Measurements from ENCODE around the gene A1CF.
"Not testable (repeated sequence)": the region's sequence is repeated elsewhere in the genome, so short reads cannot be mapped to it uniquely, and the experiment has no call there.

A1CF gene, protein sequence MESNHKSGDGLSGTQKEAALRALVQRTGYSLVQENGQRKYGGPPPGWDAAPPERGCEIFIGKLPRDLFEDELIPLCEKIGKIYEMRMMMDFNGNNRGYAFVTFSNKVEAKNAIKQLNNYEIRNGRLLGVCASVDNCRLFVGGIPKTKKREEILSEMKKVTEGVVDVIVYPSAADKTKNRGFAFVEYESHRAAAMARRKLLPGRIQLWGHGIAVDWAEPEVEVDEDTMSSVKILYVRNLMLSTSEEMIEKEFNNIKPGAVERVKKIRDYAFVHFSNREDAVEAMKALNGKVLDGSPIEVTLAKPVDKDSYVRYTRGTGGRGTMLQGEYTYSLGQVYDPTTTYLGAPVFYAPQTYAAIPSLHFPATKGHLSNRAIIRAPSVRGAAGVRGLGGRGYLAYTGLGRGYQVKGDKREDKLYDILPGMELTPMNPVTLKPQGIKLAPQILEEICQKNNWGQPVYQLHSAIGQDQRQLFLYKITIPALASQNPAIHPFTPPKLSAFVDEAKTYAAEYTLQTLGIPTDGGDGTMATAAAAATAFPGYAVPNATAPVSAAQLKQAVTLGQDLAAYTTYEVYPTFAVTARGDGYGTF

GRCh38 chr10:50885097-50885859, at the start of gene A1CF:
A1CF (minus strand) TSS chr10:50885627; CDS start chr10:50859940, 25,687 bp downstream.
- DNase-seq (ENCODE audit: low read depth): no peak

DNA sequence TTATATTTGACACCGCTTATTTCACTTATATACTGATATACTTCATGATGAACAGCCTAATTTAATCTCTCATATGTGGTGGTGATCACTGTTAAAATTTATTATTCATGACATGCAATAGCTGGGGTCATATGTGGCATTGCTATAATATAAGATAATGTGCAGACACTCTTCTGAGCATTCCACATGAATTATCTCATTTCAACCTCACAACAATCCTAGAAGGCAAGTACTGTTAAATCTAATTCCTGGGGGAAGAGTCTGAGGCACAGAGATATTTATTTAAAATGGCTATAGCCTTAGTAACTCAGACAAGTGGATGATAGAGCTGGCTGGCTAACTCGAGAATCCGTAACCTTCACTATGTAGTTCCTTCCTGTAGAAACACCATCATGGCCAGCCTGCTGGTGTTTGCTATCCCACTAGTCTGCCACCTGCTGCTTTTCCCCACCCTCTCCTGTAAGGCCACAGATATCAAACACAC, 46.6 kb upstream of the A1CF start:
- no peak for DNase-seq (ENCODE audit: low read depth)

GRCh38 chr10:50929670-50930069, 44.2 kb upstream of the A1CF start:
- no peak for DNase-seq (ENCODE audit: low read depth)

GRCh38 chr10:50928190-50928552, 42.7 kb upstream of the A1CF start:
- no peak for DNase-seq (ENCODE audit: low read depth)

DNA sequence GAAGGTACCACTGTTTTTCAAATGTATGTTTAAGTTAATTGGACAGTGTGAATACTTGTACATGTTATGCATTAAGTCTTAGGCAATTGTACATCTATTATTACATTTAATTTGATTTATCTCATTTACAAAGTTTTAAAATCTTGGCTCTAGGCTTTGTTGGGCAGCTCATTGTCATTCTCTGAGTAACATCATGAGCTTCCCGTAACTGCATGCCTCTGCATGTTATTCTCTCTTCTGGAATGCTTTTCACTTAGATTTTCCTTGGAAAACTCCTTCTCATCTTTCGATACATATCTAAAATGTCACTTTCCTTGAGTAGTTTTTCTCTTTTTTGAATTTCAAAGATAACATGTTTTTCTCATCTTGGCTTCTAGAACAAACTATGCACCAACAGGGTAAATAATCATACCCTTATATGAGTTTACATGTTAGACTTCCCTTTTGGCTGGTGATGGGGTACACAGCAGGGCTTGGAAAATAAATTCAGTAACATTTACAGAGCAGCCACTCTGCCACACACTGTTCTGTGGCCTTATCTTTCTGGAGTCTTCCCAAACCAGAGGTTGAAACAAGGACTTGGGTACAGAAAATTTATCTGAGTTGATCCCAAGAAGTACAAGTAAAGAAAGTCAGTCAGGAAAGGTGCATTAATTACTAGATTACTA, 42.2 kb upstream of the A1CF start:
- DNase-seq (ENCODE audit: low read depth): no peak

GRCh38 chr10:50923471-50923870, 38.0 kb upstream of the A1CF start:
- not testable (repeated sequence) for DNase-seq (ENCODE audit: low read depth)

- no peak for DNase-seq (ENCODE audit: low read depth)
These were observed 33.6 kb upstream of the A1CF start for GRCh38 chr10:50919010-50919409.

DNA sequence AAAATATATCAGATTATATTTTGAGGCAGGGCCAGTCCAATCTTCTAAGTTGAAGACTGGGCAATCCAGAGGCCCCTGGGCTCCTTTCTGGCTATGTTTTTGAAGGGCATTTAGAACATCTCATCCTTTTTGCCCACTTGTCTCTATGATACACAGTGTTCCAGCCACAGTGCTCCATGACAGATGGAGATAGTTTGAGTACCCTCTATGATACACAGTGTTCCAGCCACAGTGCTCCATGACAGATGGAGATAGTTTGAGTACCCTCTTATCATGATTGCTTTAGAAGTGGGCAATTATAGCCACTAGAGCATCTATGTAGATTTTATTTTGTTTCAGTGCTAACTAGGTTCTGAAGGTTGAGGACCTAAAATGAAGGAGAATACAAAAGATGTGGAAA, 33.1 kb upstream of the A1CF start:
- no peak for DNase-seq (ENCODE audit: low read depth)

GRCh38 chr10:50917486-50917885, 32.1 kb upstream of the A1CF start:
- DNase-seq (ENCODE audit: low read depth): peak; percentile 45

GRCh38 chr10:50909334-50910014, 24.0 kb upstream of the A1CF start:
- no peak for DNase-seq (ENCODE audit: low read depth)

- no peak for DNase-seq (ENCODE audit: low read depth)
These were observed 22.9 kb upstream of the A1CF start for GRCh38 chr10:50908366-50908765.

DNA sequence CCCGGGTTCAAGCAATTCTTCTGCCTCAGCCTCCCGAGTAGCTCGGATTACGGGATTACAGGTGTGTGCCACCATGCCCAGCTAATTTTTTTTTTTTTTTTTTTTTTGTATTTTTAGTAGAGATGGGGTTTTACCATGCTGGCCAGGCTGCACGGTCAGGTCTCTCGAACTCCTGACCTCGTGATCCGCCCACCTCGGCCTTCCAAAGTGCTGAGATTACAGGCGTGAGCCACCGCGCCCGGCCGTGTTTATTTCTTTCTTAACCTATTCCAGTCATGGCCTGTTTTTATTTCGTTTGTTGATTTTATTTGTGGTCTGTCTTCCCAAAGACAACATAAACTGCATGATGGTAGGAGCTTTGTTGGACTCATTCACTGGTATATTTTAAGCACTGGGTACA, 20.4 kb upstream of the A1CF start:
- DNase-seq (ENCODE audit: low read depth): not testable (repeated sequence)

DNA sequence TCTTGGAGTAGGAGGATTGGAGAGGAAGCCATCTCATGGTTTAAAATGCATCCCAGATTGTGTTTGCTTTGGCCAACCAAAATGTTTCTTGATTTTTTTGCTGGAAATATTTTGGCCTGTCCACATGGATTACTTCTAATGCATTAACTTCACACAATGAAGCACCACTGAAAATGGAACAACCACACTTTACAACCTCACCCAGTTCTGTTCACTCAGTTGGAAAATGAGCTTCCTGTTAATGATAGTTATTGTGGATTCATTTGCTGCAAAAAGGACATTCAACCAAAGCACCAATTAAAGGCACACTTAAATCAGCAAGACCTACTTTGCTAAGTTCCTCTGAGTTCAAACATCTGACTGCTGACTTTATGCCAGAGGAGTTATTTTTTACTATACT, 11.3 kb upstream of the A1CF start:
- DNase-seq (ENCODE audit: low read depth): no peak

GRCh38 chr10:50894312-50894711, 8.9 kb upstream of the A1CF start:
- no peak for DNase-seq (ENCODE audit: low read depth)

- DNase-seq (ENCODE audit: low read depth): no peak
These were observed 7.0 kb upstream of the A1CF start for GRCh38 chr10:50892467-50892866.

- no peak for DNase-seq (ENCODE audit: low read depth)
These were observed 1.1 kb downstream of the A1CF start for GRCh38 chr10:50884302-50884701.

DNA sequence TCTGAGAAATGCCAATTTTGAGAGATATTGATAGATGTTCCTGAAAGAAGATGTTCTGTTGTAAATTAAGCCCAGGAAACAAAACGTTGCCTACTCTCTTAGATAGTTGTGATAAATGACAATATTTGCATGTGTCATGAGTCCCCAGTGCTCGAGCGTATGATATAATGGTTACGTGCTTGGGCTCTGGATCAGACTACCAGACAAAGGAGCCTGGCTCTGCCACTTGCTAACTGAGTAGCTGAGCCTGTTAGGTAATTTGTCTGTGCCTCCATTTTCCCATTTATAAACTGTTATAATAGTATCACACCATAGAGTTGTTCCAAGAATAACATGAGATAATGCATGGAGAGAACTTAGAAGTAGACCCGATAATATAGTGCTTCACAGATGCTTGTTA, 1.8 kb downstream of the A1CF start:
- DNase-seq (ENCODE audit: low read depth): no peak

GRCh38 chr10:50882540-50882983, 2.9 kb downstream of the A1CF start:
- no peak for DNase-seq (ENCODE audit: low read depth)

- DNase-seq (ENCODE audit: low read depth): not testable (repeated sequence)
These were observed 4.4 kb downstream of the A1CF start for GRCh38 chr10:50881046-50881445.

DNA sequence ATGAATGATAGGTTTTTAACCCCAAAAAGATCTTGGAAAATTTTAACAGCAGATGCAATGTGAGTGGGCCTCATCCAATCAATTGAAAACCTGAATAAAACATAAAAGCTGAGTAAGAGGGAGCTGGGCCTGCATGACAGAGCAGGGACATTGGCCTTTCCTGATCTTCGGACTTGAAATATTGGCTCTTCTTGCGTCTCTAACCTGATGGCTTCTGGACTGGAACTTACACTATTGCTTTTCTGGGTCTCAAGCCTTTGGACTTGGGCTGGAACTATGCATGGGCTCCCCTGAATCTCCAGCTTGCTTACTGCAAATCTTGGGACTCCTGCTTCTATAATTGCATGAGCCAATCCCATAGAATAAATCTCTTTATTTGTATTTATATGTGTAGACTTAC, 9.0 kb downstream of the A1CF start:
- no peak for DNase-seq (ENCODE audit: low read depth)

DNA sequence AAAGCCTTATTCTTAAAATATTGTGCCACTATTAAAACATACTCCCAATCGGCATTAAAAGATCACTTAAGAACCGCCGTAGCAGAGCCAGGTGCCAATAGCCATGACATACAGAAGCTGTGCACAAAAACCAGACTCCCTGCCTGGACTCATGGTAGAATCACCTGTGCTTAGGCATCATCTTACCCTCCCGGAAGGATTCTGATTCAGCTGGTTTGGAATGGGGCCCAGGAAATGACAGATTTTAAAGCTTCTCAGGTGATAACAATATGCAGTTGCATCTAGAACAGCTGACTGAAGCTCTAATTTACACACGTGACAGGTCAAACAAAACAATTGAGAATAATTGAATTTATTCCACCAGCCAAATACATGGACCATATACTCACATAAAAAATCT, 10.7 kb downstream of the A1CF start:
- DNase-seq (ENCODE audit: low read depth): no peak

- DNase-seq (ENCODE audit: low read depth): no peak
These were observed 19.1 kb downstream of the A1CF start for GRCh38 chr10:50866317-50866716.

Measured in non-pigmented ciliary epithelial cell (primary cell).